Lower lobe of right lung (tissue), 2 donors: Measurements from ENCODE around the gene LDB2. TPM values are rescaled to one million over a fixed set of nuclear protein-coding genes. Genes with fewer than 3 reads are reported as not detected.

Experiments used
- ATAC-seq, 2 donors: fragments of 200-7000 bp; cut with Tn5 transposase; one replicate each; pipeline ENCODE4 v1.9.1; 2020 to 2022; ENCODE audit warnings: mild to moderate bottlenecking in 2 of 2, moderate library complexity in 2 of 2
- DNase-seq: peaks from one replicate; pipeline ENCODE4 v3.0.0-alpha.2; 2020
- H3K27ac ChIP-seq: fragments of 200-600 bp; one replicate; pipeline ENCODE4 v1.8.0; 2022
- H3K27me3 ChIP-seq: fragments of 200-600 bp; one replicate; pipeline ENCODE4 v1.8.0; 2022; ENCODE audit warnings: low read depth
- H3K36me3 ChIP-seq: fragments of 200-600 bp; one replicate; pipeline ENCODE4 v1.8.0; 2022; ENCODE audit warnings: mild to moderate bottlenecking
- H3K4me1 ChIP-seq: fragments of 200-600 bp; one replicate; pipeline ENCODE4 v1.8.0; 2022
- H3K4me3 ChIP-seq: fragments of 200-600 bp; one replicate; pipeline ENCODE4 v1.8.0; 2022; ENCODE audit warnings: mild to moderate bottlenecking
- H3K9me3 ChIP-seq: fragments of 200-600 bp; one replicate; pipeline ENCODE4 v1.8.0; 2022
- CTCF ChIP-seq: fragments of 200-600 bp; IDR thresholded peaks from one replicate; pipeline ENCODE4 v1.8.0; 2022; ENCODE audit warnings: antibody characterized with exemption, mild to moderate bottlenecking
- intact Hi-C: fragments of 100-400 bp; cut with DNase I; formaldehyde crosslinking; loops from one replicate; pipeline ENCODE4 v1.11.0; 2022
- total RNA-seq: library from RNA; stranded (reverse); fragmentation: NEBNext Ultra II Directional; extraction: Animal tissue kit (Norgen Biotek cat#: 25700); gene quantifications from one replicate; pipeline ENCODE4 v1.2.1, GENCODE V29; 2021
- donor health status: DM: no; HTN: yes; CAD: no; lungs with severe emphysema.

LDB2 gene
- total RNA-seq, 1 donor from 2014 or later = 113 TPM

DNA sequence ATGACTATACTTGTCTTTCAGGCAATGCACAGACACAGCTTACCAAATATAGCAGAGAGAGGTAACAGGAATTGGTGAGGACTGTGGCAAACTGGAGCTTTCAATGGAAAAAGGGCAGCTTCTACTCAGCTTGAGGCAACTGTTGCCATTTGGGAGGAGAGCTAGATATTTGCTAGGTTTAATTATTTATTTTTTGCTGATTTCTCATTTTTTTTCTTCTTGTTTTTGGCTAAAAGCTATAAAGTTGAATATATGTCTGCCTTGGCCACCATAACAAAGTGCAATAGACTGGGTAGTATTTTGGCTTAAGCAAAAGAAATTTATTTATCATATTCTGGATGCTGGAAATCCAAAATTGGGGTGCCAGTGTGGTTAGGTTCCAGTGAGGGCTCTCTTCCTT is 93.9 kb downstream of the LDB2 start:
- TF ChIP-seq CTCF = no peak
- ATAC-seq (no peak), DNase-seq (no peak)

DNA sequence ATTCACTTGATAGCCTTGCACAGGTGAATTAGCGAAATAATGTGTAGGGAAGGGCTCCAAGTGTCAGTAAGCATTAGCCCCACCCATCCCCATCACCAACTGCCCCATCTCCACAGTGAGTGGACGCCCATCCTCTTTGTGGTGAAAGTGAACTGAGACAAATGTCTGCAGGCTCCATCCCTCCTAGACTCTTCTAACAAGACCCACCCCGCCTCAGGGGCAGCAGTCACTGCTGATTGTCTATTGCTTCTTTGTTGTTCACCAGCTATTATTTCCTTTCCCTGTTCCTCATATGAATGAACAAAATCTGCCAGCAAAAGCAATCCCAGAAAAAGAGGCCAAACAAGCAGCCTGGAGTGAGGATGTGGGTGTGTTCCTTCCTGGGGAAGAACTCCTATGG is 96.4 kb downstream of the LDB2 start:
- Histone ChIP-seq H3K4me3 (no peak overlapping the region), H3K27ac (no peak overlapping the region), H3K36me3 (no peaks in the 10 kb centered on the region), H3K27me3 (no peaks in the 10 kb centered on the region), H3K9me3 (no peaks in the 10 kb centered on the region), H3K4me1 (no peaks in the 10 kb centered on the region)
- no peak for TF ChIP-seq CTCF
- intact Hi-C loops = no loop called here
- no peak for DNase-seq
- ATAC-seq = no peak

More for the DNA sequence above, 93.9 kb downstream of the LDB2 start:
- Histone ChIP-seq H3K4me1 (no peaks in the 10 kb centered on the region), H3K27me3 (no peaks in the 10 kb centered on the region), H3K9me3 (no peaks in the 10 kb centered on the region), H3K27ac (no peak overlapping the region), H3K4me3 (no peak overlapping the region), H3K36me3 (no peaks in the 10 kb centered on the region)
- intact Hi-C loops = no loop called here

DNA sequence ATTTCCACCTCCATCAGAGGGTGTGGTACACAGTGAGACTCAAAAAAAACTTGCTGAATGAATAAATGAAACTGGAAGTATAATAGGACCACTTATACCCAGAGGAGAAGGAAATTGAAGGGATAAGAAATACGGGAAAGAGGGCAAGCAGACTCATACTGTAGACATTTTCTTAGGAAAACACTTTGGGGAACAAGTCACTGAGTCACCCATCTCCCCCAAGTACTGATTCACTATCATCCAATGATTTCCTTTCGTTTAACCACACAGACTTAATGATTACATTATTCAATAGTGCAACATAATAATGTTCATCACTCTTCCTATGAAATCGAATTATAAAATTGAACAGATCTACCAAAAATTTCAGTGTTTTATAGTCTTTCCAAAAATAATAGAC is 97.1 kb downstream of the LDB2 start:
- Histone ChIP-seq H3K9me3 (no peaks in the 10 kb centered on the region), H3K27ac (no peak overlapping the region), H3K27me3 (no peaks in the 10 kb centered on the region), H3K36me3 (no peaks in the 10 kb centered on the region), H3K4me1 (no peaks in the 10 kb centered on the region), H3K4me3 (no peak overlapping the region)
- DNase-seq (no peak), ATAC-seq (no peak)
- no peak for TF ChIP-seq CTCF
- intact Hi-C loops = no loop called here

DNA sequence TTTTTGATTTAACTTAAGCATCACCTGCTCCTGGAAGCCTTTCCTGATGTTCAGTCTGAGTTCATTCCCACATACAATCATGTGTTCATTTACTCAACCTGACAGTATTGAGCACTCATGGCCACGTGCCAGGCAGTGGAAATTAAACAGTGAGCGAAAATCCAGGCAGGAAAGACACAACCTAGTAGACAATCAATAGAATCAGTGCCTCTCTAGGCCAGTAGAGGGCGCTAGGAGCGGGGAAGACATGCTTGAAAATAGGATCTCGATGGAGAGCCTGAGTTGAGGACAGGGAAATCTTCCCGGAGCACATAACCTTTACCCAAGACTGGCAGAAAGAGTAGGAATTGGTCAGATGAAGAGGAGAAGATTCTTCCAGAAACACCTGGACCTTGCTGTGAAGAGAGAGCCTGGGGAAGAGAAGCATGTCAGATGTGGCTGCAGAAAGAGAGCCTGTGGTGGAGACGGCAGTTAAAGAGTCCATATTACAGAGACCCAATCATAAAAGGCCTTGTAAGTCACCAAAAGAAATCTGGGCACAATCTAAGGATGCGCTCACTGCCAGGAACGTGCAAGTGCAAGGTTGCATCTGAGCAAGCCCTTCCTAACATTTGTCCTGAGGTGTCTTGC is 103.5 kb downstream of the LDB2 start:
- intact Hi-C loops = no loop called here
- DNase-seq = no peak
- peak; percentile 74 for TF ChIP-seq CTCF
- no peaks in the 10 kb centered on the region for H3K27me3 ChIP-seq
- ATAC-seq = peak in 1 of 2 donors; percentile 50
- H3K4me3 ChIP-seq = no peak overlapping the region
- H3K9me3 ChIP-seq = no peaks in the 10 kb centered on the region
- H3K4me1 ChIP-seq = no peaks in the 10 kb centered on the region
- H3K36me3 ChIP-seq = no peaks in the 10 kb centered on the region
- H3K27ac ChIP-seq = no peak overlapping the region

GRCh38 chr4:16791460-16791859 is 107.0 kb downstream of the LDB2 start:
- ATAC-seq (no peak), DNase-seq (no peak)
- TF ChIP-seq CTCF = no peak
- intact Hi-C loops = no loop called here
- Histone ChIP-seq H3K9me3 (no peaks in the 10 kb centered on the region), H3K4me3 (no peak overlapping the region), H3K27me3 (no peaks in the 10 kb centered on the region), H3K27ac (no peak overlapping the region), H3K4me1 (peaks cover 2% of the 10 kb centered on the region), H3K36me3 (no peaks in the 10 kb centered on the region)
